Stimulated activated CD8-positive, alpha-beta memory T cell treated with anti-CD3 and anti-CD28 coated beads, Interleukin-12 subunit alpha, Interleukin-12 subunit beta, amount 100 ng/mL, for 1 hour (primary cell): ENCODE measurements around the gene FOXJ1.

Experiments
- DNase-seq: peaks from one replicate; pipeline ENCODE4 v3.0.0-alpha.2; 2020; ENCODE audit warnings: low read depth

FOXJ1 gene

DNA sequence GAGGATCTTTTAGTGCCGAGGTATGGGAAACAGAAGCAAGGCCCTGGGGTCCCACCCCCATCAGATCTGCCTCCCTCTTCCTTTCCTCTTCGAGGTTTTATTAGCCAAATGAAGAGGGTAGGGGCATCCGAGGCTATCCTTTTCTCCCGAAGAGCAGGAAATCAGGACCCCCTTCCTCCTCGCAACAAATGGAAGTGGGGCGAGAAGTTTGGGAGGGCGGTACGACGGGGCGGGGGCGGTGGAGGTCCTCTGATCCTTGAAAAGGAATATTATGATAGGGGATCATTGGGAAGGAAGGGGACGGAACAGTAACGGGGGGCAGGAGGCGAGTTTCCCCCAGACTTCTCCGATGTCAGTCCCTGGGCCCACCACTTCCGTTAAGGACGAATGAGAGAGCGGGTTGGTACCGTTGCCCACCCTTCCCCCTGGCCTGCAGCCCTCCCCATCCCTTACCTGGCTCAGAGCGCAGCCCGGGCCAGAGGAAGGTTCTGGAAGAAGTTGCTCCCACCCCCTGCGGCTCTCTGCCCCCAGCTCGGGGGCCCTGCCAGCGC, 309 bp downstream of the FOXJ1 start:
- DNase-seq = no peak

DNA sequence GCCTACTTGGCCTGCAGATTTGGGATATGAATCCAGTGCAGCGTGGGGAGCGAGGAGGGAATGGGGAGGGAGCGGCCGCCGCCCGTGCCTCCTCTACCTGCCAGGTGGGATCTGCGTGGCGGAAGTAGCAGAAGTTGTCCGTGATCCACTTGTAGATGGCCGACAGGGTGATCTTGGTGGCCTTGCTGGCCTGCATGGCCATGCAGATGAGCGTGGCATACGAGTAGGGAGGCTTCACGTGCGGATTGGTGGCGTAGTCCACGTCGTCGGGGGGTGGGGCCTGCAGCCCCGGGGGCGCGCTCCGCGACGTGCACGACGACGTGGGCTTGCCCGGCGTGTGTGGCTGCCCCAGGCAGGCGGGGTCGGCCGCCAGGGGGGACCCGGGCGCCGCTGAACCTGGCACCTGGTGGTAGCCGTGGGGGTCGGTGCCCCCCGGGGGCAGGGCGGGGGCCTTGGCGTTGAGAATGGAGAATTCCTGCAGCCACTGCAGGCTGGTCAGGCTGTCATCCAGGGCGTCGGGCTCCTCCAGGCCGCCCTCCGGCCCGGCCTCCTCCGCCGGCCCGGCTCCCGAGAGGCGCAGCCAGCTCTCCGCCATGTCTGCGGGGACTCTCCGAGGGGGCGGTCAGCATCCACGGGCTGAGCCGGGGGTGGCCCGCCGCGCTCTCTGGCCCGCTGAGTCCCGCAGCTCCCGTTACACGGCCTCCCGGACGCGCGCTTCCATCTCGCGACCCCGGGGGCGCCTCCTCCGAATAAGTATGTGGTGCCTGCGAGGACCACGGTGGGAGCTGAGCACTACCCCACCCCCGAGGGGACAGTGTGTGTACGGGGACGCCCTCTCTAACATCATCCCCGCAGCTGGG, 1.0 kb downstream of the FOXJ1 start:
- no peak for DNase-seq

DNA sequence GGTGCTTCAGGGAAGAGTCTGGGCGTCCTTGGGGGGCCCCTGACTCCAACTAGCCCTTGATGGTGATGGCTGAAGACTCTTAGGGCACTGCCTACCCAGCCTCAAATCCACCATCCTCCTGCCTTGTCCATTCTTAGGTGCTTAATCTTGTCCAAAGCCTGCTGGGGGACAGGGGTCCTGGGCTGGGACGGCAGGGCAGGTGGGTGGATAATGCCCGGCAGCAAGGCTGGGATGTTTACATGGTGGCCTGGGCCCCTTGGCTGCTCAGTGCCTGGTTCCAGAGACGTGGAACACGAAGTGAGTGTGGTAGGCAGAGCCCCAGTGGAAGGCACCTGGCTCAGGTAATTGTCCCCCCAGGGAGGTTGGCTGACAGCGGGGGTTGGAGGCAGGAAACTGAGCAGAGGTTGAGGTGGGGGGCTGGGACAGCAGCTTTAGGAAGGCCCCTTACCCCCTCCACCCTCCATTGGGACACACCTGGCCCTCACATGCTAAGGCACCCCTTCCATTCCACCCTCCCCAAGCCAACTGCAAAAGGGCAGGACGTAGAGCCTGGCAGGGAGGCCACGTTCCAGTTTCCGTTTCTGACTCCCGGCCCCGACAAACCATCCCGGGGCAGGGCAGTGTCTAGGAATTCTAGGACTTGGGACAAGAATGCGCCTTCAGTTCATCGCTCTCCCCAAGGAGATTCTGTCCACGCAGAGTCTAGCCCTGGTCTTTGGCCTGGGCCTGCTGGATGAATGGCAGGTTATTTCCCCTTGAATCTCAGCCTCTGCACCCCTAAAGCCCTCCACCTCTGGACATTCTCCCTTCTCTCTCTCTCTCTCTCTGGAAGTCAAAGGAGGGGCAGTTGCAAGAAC, 1.9 kb downstream of the FOXJ1 start:
- no peak for DNase-seq

DNA sequence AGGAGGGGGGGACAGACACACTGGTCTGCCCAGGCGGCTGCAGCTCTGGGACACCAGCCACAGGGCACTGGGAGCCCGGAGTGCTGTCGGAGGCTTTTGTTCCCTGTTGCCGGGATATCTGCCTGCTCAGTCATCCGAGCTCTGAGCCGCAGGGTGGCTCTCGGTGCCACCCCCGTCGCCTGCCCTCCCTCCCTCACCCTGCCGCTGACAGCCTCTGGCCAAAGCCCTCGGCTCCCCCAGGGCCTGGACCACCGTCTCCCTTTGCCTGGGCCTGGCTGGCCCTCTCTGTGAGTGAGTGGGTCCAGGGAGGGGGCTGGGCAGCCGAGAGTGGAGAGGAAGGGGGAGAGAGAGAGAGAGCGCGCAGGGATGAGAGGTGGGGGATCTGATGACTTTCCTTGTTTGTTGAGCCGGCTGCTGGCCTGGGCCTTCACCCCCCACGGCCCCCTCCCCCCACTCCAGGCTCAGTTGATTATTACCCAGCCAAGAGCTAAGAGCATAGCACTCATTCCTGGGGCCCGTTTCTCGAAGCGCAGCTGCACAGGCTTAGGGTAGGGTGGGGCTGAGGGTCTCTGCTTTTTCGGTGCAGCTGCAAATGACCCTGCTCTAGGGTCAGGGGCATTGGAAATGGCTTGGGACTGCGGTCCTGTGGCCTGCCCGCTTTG, 2.7 kb downstream of the FOXJ1 start:
- no peak for DNase-seq

DNA sequence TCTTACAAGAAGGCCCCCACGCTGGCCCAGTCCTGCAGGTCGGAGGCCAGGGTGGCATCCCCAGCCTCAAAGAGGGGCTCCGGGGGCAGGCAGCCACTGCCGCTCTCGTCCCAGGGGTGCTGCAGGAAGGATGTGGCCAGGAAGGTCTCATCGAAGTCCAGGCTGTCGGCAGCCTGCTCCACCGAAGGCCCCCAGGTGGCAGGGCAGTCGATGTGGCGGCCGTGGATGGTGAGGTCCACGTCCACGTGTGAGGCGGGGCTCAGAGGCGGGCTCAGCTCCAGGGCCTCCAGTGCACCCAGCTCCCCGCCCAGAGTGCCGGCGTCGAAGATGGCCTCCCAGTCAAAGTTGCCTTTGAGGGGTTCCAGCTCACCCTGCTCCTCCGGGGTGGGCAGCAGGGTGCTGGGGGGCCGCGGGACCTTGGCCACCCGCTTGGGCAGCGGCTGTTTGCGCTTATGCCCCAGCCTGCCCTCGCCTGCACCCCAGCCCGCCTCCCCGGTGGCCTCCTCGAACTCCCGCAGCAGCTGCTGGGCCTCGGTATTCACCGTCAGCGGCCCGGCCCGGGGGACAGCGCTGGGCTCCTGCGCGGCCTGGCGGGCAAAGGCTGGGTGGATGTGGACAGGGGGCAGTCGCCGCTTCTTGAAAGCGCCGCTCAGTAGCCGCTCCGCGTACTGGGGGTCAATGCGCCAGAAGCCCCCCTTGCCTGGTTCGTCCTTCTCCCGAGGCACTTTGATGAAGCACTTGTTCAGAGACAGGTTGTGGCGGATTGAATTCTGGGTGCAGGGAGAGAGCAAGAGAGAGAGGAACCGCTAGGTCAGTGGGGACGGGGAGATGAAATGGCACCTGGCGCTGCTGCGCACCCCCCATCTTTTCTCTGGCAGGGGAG, 3.5 kb downstream of the FOXJ1 start:
- DNase-seq = no peak

DNA sequence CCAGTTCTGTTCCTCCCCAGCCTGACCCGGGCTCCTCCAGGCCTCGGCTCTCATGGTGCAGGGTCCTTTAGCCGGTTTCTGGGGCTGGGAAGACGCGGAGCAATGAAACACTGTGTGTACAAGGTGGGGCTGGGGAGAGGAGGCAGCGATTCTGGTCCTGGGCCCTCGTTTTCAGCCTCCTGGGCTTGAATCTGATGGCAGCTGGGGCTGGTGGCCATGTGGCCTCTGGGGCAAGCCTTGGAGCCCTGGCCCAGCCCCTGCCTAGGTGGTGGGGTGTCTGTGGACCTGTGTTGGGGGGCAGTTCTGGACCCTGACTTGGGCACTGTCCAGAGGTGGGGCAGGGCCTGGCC, 4.1 kb downstream of the FOXJ1 start:
- DNase-seq = no peak

DNA sequence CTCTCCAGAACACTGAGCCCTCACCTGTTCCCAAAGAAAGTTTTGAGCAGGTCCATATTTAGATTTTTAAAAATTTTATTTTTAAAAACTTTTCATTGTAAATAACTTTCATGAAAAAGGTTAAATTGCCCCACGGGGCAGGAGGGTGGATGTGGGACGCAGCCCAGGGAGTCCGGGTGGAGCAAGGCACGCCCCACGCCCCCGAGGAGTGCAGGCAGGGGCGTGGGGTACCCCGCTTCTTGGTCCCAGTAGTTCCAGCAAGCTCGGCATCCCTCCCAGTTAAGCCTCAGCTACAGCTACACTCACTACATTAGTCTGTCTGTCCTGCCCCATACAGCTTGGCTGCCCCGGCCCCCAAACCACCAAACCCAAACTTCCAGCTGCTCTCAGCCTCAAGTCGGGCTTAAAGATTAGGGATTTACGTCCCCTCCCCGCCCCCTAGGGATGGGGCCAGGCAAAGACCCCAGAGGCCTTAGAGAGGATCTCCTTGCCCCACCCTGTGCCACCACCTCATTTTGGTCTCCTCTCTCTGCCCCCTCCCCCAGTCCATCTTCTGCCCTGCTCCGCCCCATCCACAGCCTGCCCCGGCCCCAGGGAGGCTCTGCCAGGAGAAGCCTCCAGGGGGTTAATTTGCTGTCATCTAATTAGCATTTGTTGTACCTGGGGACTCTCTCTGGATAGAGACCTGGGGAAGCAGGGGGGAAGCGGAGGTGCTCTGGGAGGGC, 4.6 kb downstream of the FOXJ1 start:
- no peak for DNase-seq

DNA sequence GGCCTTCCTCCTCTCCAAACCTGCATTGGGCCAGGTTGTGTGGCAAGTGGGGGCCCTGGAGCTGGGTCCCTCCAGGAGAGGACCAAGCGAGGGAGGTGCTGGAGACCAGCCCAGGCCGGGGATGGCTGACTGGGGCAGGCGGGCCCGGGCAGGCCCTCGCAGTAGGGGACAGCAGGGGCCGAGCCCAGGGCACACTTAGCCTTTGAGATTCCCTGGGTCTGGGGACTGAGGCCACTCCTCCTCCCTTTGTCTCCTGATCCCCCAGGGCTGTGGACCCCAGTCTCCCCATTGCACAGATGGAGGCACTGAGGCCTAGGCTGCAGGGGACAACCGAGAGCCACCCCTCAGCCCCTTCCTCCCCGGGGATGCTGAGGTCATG, 5.2 kb downstream of the FOXJ1 start:
- DNase-seq = no peak

DNA sequence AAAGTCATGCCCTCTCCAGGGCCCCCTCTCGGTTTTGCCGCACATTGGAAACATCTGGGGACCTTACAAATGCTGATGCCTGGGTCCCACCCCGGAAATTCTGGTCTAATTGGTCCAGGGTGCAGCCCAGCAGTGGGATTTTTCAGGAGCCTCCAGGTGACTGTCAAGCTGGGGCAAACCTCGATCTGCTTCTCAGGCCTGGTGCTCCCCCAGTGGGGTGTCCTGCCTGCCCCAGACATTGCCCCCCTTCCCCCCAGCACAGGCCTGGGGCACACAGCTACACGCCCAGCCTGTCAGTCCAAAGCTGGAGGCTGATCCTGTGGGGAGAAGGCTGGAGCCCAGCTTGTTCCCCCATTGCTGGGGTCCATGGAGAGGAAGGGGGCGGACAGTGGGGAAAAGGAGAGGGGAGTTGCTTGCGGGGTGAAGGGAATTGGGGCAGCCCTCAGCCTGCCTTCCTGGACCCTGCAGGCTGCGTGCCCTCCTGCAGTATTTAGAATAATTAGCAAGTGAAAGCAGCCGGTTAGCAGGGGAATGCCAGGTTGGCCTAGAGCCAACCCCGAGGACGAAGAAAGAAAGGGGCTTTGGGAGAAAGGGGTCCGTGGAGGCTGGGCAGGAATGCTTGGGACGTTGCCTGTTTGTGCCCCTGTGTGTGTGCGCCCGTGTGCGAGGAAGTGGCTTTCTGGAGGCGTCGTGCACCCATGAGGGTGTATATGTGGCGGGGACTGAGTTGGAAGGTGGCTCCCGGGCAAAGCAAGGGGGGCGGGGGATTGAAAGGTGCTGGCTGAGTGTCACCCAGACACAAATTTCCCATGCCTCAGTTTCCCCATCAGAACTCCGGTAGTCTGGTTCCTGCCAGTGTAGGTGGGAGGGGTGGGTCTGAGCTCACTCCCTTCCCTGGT, 5.9 kb downstream of the FOXJ1 start:
- no peak for DNase-seq

DNA sequence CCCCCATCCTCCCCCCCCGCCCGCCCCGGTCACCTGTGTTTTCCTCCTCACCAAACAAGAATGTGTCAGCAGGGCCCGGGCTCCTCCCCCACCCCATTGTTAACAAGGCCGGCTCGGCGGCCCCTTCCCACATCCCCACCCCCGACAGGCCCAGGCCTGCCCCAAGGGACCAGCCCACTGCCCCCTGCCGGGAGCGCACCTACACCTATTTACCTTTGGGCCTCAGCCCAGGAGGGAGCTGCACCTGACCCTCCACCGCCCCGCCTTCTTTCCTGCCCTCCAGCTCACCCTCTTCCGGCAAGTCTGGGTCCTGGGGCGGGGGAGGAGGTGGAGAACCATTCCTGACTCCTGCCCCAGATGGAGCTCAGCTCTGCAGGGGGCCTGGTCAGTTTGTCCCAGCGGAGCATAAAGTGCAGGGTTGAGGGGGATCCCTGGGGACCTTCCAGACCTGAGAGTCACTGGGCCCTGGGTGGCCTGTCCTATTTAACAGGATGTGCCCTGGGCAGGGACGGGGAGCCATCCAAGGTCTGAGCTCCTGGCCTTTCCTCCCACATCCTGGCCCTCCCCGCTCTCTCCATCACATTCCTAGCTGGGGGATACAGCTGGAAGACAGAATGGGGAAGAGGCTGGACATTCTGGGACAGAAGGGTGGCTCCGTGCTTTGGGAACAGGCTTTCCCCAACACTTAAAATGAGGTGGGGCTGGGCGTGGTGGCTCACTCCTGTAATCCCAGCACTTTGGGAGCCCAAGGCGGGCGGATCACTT, 8.3 kb downstream of the FOXJ1 start:
- no peak for DNase-seq

DNA sequence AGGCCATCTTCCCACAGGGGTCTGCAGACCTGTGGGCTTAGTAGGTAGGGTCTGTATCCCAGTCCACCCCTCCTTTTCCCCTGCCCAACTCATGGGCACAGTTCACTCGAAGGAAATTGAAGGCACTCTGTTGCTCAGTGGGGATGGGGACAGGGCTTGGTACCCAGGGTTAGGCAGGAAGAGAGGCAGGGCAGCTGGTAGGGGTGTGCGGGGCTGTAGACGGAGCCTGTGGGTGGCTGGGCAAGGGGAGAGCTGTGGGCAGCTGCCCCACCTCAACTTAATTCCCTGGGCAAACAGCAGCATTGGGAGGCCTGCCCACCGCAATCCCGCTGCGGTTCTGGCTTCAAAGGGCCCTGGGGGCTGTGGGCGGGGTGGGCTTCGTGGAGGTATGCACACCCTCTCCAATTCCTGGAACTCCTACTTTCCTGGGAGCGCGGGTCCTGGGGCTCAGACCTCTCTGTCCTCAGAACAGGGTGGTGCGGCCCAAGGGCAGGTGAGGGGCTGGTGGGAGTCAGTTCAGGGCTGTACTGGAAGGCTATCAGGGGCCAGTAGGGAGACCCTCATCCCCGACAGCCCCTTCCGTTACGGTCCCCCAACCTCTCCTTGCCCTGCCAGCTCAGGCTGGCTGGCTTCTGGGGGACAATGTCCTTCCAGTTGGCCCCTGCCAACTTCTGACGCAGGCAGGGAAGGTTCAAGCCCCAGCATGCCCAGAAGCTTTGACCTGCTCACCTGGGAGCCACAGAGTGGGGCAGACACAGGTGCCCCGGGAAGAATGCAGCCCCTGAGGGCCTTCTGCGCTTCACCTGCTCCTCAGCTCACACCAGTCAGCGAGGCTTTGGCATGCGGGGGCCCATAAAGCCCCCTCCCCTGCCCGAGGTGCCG, 9.1 kb downstream of the FOXJ1 start:
- no peak for DNase-seq

DNA sequence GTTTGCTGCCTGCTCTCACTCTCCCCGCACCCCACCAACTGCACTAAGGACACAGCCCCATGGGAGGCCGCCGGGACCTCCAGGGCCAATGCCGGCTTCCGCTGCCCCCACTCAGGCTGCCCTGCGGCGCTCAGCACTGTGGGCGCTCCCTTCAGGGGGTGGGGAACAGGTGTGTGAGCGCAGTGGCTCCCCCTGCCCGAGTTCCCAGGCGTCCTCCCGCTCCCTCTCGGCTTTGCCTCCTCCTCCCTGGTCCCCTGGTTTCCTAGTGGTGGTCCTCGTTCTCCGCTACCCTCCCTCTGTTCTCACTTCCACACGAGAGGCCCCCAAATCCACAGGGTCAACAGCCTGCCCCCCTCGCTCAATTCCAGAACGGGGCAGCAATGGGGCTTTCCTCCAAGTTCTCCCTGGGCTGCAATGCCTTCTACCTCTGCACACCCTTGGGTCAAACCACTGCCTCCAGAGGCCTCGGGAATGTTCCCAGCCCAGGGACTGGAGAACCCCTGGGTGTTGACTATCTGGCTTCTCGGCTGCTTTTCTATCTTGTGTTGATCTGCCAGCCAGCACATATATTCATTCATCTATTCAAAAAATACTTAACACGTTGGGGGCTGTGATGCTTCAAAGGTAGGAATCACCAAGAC, 9.9 kb downstream of the FOXJ1 start:
- no peak for DNase-seq

DNA sequence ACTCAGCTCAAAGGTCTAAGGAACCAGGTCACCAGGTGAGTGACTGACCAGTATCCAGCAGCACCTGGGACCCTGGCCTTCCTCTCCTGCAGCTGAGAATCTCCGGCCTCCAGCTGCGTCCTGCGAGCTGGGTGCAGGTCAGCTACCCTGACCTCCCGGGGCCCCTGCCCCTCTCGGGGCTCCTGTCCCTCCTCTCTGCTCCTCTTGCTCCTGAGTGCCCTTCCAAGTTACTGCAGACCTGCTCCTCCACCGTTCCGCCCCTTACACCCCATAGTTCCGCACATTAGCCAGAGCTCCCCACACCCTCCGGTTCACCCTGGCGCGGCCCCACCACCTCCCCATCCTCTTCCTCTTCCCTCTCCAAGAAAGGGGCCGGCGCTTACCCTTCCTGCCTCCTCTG, 10.6 kb downstream of the FOXJ1 start:
- no peak for DNase-seq

DNA sequence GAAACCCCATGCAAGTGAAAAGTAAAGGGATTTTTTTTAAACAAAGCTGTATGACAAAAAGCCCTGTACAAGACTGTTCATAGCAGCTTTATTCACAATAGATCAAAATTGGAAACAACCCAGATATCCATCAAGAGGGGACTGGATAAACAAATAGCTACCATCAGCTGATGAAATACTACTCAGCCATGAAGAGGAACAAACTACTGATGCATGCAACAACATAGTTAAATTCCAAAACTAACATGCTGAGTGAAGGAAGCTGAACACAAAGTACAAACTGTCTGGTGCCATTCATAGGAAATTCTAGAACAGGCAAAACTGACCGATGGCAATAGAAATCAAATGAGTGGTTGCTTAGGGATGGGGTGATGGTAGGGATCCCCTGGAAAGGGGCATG, 15.1 kb downstream of the FOXJ1 start:
- DNase-seq = no peak

DNA sequence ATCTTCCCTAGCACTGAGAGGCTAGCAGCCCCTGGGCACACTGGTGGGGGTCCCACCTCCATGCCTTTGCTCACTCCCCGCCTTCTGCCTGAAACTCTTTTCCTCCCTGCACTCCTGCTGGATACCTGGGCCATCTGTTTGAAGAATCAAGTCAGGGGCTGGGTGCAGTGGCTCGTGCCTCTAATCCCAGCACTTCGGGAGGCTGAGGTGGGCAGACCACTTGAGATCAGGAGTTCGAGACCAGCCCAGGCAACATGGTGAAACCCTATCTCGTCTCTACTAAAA, 15.7 kb downstream of the FOXJ1 start:
- DNase-seq = no peak

DNA sequence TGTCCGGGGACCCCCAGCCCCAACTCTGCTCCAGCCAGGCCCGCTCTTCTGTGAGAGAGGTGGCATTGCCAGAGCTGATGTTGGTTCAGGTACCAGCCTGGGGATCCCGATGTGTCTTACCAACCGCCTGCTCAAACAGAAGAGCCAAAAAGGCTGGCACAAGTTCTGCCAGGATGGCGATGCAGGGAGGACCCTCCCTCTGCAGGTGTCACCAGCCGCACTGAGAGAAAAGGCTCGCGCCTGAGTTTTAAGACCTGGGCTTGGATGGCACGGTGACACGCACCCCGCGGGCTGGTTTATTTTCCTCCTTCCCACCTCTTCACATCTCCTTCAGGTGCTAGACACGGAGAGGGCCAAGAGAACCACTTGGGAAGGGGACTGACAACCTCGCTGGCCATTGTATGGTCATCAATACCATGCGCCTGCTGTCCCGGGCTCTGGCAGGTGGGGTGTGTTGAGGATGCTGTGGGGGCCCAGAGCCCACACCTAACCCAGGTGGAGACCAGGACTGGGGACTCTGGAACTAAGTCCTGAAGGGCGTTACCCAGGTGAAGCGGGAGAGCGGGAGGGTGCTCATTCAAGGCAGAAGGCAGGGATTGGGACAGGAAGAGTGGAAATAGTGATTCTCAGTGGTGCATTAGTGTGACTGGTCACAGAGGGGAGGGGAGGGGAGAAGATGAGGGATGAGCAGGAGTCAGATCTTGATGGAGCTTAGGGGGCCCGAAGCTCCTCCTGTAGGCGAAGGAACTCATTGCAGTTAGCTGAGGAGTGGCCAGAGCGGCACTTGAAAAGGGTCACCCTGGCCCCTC, 16.3 kb downstream of the FOXJ1 start:
- DNase-seq = no peak
